NCI-H187 treated with DMSO at 0.1 percent for 48 hours (cell line): ENCODE measurements around the gene TCL1A.
"Not testable (repeated sequence)": the region's sequence is repeated elsewhere in the genome, so short reads cannot be mapped to it uniquely, and the experiment has no call there.

ENCODE experiments used
- DNase-seq: peaks from one replicate; lab custom pipeline; 2025; lab: John Stamatoyannopoulos, UW

The TCL1A gene

DNA sequence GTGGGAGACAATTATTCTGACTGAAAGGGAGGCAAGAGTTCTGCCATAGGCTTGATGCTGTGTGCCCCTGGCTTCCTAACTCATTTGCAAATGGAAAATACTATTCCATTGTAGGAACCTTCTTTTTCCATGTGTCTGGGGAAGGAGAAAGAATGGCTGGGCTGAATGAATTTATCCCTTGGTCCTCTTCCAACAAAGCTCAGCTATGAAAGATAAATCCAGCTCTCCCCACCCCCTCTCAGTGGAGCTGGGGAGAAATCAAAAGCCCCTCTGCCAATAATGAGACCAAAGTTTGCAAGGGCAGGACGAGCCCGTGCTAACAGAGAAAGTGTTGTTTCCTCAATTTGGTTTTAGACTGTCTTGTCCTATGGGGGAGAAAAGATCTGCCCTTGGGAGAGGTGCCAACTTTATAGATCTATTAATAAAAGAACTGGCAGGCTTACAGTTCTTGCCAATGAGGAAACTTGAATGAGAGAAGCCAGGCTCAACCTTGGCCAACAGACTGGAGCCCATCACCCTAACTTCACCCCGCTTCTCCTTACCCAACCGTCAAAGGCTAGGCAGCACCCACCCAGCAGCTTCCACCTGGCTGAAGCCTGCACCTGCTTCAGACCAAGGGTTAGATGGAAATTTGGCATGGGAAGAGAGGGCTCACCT lies 36.6 kb downstream of the TCL1A start:
- DNase-seq: no peak

DNA sequence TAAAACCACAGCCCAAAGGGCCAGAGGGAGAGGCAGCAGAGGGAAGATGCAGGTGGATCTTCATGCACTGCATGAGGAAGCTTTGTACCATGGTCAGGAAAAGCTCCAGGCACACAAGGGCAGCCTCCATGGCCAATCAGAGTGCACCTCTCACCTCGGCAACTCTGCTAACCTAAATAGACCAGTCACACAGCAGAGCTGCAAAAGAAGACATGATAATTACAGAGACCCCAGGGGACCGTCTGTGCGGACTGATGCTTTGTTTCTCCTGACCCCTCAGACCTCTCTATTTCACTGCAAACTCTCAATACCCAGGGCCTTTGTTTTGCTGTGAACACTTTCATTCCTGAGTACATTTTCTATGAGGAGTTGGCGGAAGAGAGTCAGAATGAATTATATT lies 38.4 kb downstream of the TCL1A start:
- no peak for DNase-seq

GRCh38 chr14:95674613-95675012 lies 39.3 kb downstream of the TCL1A start:
- no peak for DNase-seq

- no peak for DNase-seq
These were observed 45.6 kb downstream of the TCL1A start for GRCh38 chr14:95668235-95668772.

GRCh38 chr14:95667249-95667693 lies 46.7 kb downstream of the TCL1A start:
- DNase-seq: no peak

GRCh38 chr14:95666450-95666849 lies 47.5 kb downstream of the TCL1A start:
- DNase-seq: no peak

- DNase-seq: not testable (repeated sequence)
These were observed 48.4 kb downstream of the TCL1A start for GRCh38 chr14:95665530-95665929.

GRCh38 chr14:95664546-95664945 lies 49.4 kb downstream of the TCL1A start:
- no peak for DNase-seq

GRCh38 chr14:95664066-95664465 lies 49.9 kb downstream of the TCL1A start:
- DNase-seq: no peak

DNA sequence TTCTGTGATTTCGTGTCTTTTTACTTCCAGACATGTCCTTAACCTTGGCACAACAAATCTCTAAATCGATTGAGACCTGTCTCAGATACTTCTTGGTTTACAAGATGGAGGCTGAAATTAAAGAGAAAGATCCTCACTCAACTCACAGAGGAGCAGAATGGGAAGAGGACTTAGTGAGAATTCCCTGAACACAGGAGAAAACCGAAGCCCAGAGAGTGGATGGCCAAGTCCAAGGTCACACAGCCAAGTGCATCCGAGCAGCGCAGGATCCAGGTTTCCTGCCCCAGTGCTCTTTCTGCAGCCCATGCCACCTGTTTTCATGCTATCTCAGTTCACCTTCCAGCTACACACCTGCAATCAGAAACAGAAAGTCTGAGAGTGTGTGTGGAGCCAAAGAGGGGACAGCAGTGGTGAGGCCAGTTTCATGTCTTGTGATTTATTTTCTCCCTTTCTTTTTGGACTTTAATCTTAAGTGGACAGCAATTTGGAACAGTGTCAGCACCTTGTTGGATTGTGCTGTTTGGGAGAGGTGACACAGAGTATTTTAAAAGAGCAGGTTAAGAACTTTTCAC lies 50.6 kb downstream of the TCL1A start:
- no peak for DNase-seq

DNA sequence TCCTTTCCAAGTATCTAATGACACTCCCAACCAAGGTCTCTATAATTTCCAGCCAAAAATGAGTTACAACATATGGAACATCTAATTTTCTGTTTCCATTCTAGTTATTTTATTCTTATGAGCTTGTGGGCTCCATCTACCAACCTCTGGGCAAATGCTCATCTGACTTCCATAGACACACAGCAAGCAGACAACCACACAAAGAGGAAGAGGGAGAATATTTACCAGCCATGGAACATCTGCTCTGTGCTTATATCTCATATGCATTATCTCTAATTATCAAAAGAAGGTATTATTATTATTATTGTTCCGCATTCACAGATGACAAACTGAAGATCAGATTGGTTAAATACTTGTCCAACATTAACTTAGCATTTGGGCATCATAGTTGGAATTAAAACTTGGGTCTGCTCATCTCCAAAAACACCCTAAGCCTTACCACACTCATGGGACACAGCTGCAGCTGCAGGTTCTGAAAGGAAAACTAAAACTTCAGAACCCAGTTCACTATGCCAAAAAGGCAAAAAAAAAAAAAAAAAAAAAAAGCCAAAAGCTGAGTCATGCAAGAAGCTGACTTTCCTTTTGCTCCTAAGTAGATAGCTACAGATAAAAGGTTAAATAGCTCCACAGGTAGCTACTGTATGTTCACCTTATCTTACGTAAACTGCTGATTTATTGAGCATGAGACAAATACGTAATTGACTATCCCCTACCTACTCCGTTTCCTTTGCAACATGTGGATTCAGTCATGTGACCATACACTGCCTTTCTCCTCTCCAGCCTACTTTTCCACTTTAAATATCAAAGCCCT lies 51.3 kb downstream of the TCL1A start:
- DNase-seq: no peak

DNA sequence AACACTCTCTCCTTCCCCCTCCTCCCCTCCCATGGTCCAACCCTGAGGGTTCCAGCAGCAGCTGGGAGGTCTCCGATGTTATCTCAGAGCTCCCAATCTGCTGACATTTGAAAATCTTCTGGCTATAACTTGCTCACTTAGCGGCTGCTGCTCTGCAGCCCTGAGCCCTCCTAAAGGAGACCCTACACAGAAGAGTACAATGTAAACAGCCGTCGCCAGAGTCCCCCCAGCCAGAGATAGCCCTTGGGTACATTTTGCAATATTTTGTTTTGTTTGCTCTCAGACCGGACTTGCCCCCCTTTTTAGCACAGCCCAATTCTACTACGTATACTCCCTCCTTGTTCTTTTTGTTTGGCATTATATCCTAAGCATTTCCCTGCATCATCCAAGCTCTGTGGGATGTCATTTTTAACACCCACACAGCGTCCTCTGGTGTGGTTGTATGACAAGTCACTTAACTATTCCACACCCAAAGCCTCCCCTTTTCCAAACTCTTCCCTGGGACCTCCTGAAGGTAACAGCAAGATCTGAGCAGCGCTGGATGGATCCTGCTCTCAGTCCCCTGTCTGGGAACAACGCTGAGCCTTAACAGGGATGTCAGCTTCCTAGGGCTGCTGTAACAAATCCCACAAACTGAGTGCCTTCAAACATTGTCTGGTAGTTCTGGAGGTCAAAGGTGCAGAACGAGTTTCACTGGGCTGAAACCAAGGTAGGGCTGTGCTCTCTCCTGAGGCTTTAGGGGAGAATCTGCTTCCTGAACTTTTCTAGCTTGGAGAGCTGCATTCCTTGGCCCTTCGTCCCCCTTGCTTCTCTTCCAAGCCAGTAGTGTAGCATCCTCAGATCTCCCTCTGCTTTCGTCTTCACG lies 53.0 kb downstream of the TCL1A start:
- no peak for DNase-seq

GRCh38 chr14:95659990-95660385 lies 53.9 kb downstream of the TCL1A start:
- no peak for DNase-seq
